Mesenchymal stem cell (in vitro differentiated cells and primary cell): ENCODE measurements around the gene AHNAK.
A peak's percentile ranks its signal among the peaks of the same experiment; 100 is the strongest.

Experiments used
- DNase-seq: peaks from one replicate; pipeline ENCODE4 v3.0.0-alpha.2; 2013
- H2AFZ ChIP-seq: one replicate; pipeline ENCODE4 v1.6.1; 2013; ENCODE audit warnings: low read depth, mild to moderate bottlenecking, control low read depth, inconsistent platforms, low read length, moderate library complexity
- H2AK5ac ChIP-seq: 2 replicates; pipeline ENCODE4 v1.6.1; 2013; ENCODE audit warnings: low read length, moderate library complexity, mild to moderate bottlenecking, inconsistent platforms; ENCODE audit not compliant: severe bottlenecking
- H2BK120ac ChIP-seq: one replicate; pipeline ENCODE4 v1.6.1; 2013; ENCODE audit warnings: low read depth, mild to moderate bottlenecking, inconsistent platforms, low read length, moderate library complexity
- H2BK12ac ChIP-seq, 2 experiments: one replicate each; pipeline ENCODE4 v1.6.1; 2013; ENCODE audit warnings: inconsistent platforms in 2 of 2, low read length in 2 of 2, mild to moderate bottlenecking in 2 of 2, moderate library complexity in 2 of 2, control low read depth in 1 of 2
- H2BK15ac ChIP-seq: one replicate; pipeline ENCODE4 v1.6.1; 2013; ENCODE audit warnings: mild to moderate bottlenecking, low read depth, inconsistent platforms; ENCODE audit not compliant: poor library complexity, severe bottlenecking
- H2BK5ac ChIP-seq: 2 replicates; pipeline ENCODE4 v1.6.1; 2013; ENCODE audit warnings: low read depth, mild to moderate bottlenecking, low read length, control low read depth, inconsistent platforms; ENCODE audit not compliant: poor library complexity, severe bottlenecking
- H3K14ac ChIP-seq, 2 experiments: one replicate each; pipeline ENCODE4 v1.6.1; 2013; ENCODE audit warnings: inconsistent platforms in 2 of 2, low read length in 2 of 2, control low read depth in 1 of 2, mild to moderate bottlenecking in 1 of 2, moderate library complexity in 1 of 2
- H3K18ac ChIP-seq, 2 experiments: one replicate each; pipeline ENCODE4 v1.6.1; 2013; ENCODE audit warnings: inconsistent platforms in 2 of 2, low read length in 2 of 2, control low read depth in 1 of 2, low read depth in 1 of 2, mild to moderate bottlenecking in 1 of 2
- H3K23ac ChIP-seq, 2 experiments: one replicate each; pipeline ENCODE4 v1.6.1; 2013; ENCODE audit warnings: inconsistent platforms in 2 of 2, low read length in 2 of 2, mild to moderate bottlenecking in 2 of 2, moderate library complexity in 2 of 2, control low read depth in 1 of 2
- H3K27ac ChIP-seq: 2 replicates; pipeline ENCODE4 v1.5.1; 2013; ENCODE audit warnings: mild to moderate bottlenecking, moderate library complexity, low read length, control low read depth, inconsistent platforms; ENCODE audit not compliant: poor library complexity, severe bottlenecking
- H3K27me3 ChIP-seq, 2 experiments: 2 replicates each; pipeline versions ENCODE4 v1.6.1 to v1.7.0; 2013; ENCODE audit warnings: low read length in 2 of 2, mild to moderate bottlenecking in 2 of 2, moderate library complexity in 2 of 2, control low read depth in 1 of 2, inconsistent platforms in 1 of 2; ENCODE audit not compliant: control insufficient read depth in 1 of 2, insufficient read depth in 1 of 2
- H3K36me3 ChIP-seq, 2 experiments: 2 replicates each; pipeline versions ENCODE4 v1.6.1 to v1.7.0; 2013; ENCODE audit warnings: low read length in 2 of 2, control low read depth in 1 of 2, inconsistent platforms in 1 of 2, low read depth in 1 of 2, mild to moderate bottlenecking in 1 of 2; ENCODE audit not compliant: insufficient read depth in 2 of 2, control insufficient read depth in 1 of 2
- H3K4ac ChIP-seq, 2 experiments: one replicate each; pipeline ENCODE4 v1.6.1; 2013; ENCODE audit warnings: inconsistent platforms in 2 of 2, low read length in 2 of 2, mild to moderate bottlenecking in 2 of 2, moderate library complexity in 2 of 2, control low read depth in 1 of 2, low read depth in 1 of 2
- H3K4me1 ChIP-seq: 2 replicates; pipeline ENCODE4 v1.6.1; 2013; ENCODE audit warnings: low read depth, low read length, control low read depth; ENCODE audit not compliant: control insufficient read depth, insufficient read depth
- H3K4me2 ChIP-seq: 2 replicates; pipeline ENCODE4 v1.6.1; 2013; ENCODE audit warnings: low read length, mild to moderate bottlenecking, inconsistent platforms; ENCODE audit not compliant: poor library complexity, severe bottlenecking
- H3K4me3 ChIP-seq, 2 experiments: 2 replicates each; pipeline versions ENCODE4 v1.5.1 to v1.7.0; 2013; ENCODE audit warnings: low read length in 2 of 2, mild to moderate bottlenecking in 2 of 2, control low read depth in 1 of 2, low read depth in 1 of 2; ENCODE audit not compliant: insufficient read depth in 1 of 2
- H3K79me1 ChIP-seq: replicated peaks from 2 replicates; pipeline ENCODE4 v1.6.1; 2013; ENCODE audit warnings: mild to moderate bottlenecking, control low read depth, low read length, inconsistent platforms; ENCODE audit not compliant: poor library complexity, severe bottlenecking
- H3K9ac ChIP-seq: 2 replicates; pipeline ENCODE4 v1.7.0; 2013; ENCODE audit warnings: mild to moderate bottlenecking, low read length, moderate library complexity
- H3K9me3 ChIP-seq: 2 replicates; pipeline ENCODE4 v1.7.0; 2013; ENCODE audit warnings: mild to moderate bottlenecking, low read length; ENCODE audit not compliant: control insufficient read depth
- H4K8ac ChIP-seq: one replicate; pipeline ENCODE4 v1.6.1; 2013; ENCODE audit warnings: inconsistent platforms, mild to moderate bottlenecking, low read length, moderate library complexity
- H4K91ac ChIP-seq: one replicate; pipeline ENCODE4 v1.6.1; 2013; ENCODE audit warnings: mild to moderate bottlenecking, low read length, inconsistent platforms
- WGBS: methylation state at CpG from one replicate; pipeline ENCODE4 v1.1.7; 2013; ENCODE audit warnings: mixed read lengths; 5-methylcytosine and 5-hydroxymethylcytosine counted together

Gene AHNAK

DNA sequence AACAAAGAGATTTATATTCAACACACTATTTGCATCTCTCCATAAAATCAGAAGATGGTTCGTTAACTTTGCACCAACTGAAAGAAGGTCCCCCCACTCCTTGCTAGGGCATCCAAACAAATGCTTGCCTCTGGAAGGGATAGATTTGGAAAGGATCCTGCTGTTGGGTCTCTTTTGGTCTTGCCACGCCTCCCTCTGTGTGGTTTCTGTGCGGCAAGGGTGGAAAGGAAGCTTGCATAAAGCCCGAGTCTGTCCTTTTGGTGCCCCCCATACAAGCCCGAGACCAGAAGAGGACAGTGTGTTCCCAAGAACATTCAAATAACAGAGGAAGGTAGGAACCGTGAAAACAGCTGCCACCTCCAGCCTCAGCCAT, 112.7 kb downstream of the AHNAK start:
- H4K8ac ChIP-seq, result no peak overlapping the region
- H3K36me3 ChIP-seq, result peaks cover 0 to 2% of the 10 kb centered on the region in 2 experiments
- H3K27me3 ChIP-seq, result no peaks in the 10 kb centered on the region
- H3K4me3 ChIP-seq, result no peak overlapping the region
- H2BK120ac ChIP-seq, result no peak overlapping the region
- no peak overlapping the region for H3K9ac ChIP-seq
- no peaks in the 10 kb centered on the region for H3K9me3 ChIP-seq
- H2AFZ ChIP-seq, result no peak overlapping the region
- no peak overlapping the region for H4K91ac ChIP-seq
- peaks cover 4% of the 10 kb centered on the region for H3K79me1 ChIP-seq
- H3K14ac ChIP-seq, result no peak overlapping the region
- H2BK5ac ChIP-seq, result no peak overlapping the region
- peaks cover 22% of the 10 kb centered on the region for H3K4me1 ChIP-seq
- H3K4ac ChIP-seq, result no peak overlapping the region
- peak overlapping the region; percentile 93 for H3K27ac ChIP-seq
- no peak for DNase-seq
- no peak overlapping the region for H2BK15ac ChIP-seq
- no peak overlapping the region for H3K23ac ChIP-seq
- H2BK12ac ChIP-seq, result no peak overlapping the region
- WGBS, result 79% methylated on average over 5 of the region's 6 CpGs
- H3K18ac ChIP-seq, result no peak overlapping the region
- H3K4me2 ChIP-seq, result no peak overlapping the region
- peak overlapping the region; percentile 99 for H2AK5ac ChIP-seq

DNA sequence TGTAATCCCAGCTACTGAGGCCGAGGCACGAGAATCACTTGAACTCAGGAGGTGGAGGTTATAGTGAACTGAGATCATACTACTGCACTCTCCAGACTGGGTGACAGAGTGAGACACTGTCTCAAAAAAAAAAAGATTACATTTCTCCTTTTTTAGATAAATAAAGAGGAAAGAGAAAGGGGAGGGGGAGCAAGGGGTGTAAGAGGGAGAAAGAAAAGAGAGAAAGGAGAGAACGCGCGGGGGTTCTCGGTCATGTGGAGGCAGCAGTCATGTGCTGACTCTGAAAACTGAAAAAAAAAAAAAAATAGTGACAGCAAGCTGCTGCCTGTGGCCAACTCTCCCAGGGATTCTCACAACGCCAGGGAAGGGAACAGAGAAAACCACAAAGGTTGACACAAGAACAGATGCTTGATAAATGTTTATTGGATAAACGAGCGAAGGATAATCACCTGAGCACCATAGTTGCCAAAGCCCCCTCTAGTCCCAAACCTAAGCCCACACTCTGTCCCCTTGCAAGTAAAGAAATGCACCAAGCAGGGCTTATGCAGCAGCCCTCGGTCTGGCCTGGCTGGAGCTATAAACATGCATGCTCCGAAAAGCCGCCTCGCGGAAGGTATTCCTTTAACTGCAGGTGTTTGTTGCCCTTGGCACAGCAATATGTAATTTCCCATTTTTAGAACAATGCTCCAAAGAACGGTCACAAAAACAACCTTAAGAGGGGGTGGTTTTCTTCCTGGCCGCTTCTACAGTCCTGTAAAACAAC, 113.3 kb downstream of the AHNAK start:
- Histone ChIP-seq H3K27ac (peak overlapping the region; percentile 93), H3K23ac (no peak overlapping the region), H2BK120ac (no peak overlapping the region), H2BK12ac (no peak overlapping the region), H3K9ac (no peak overlapping the region), H3K27me3 (no peaks in the 10 kb centered on the region), H3K79me1 (peaks cover 4% of the 10 kb centered on the region), H3K4me2 (no peak overlapping the region), H2AFZ (no peak overlapping the region), H2BK15ac (no peak overlapping the region), H4K8ac (no peak overlapping the region), H3K18ac (no peak overlapping the region), H3K4me1 (peaks cover 26% of the 10 kb centered on the region), H3K4ac (no peak overlapping the region), H3K36me3 (peaks cover 0 to 2% of the 10 kb centered on the region in 2 experiments), H3K9me3 (no peaks in the 10 kb centered on the region), H2BK5ac (peak overlapping the region; percentile 75), H2AK5ac (peak overlapping the region; percentile 86), H4K91ac (no peak overlapping the region), H3K14ac (no peak overlapping the region), H3K4me3 (no peak overlapping the region)
- no peak for DNase-seq
- WGBS, result 74% methylated on average over 13 of the region's 16 CpGs

DNA sequence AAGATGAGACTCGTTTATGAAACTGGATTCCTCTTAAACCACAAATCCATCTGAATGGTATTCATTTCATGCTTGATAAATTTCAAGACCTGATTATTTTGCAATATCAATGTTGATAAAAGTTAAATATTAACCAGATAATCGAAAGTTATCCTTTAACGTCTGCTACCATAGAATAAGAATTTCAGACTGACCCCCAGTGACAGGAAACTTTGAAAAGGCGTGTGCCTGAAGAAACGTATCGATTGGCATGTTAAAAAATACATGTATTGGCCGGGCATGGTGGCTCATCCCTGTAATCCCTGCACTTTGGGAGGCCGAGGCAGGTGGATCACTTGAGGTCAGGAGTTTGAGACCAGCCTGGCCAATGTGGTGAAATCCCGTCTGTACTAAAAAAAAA, 113.9 kb downstream of the AHNAK start:
- no peak overlapping the region for H2BK12ac ChIP-seq
- no peak overlapping the region for H3K4me2 ChIP-seq
- H3K27me3 ChIP-seq, result no peaks in the 10 kb centered on the region
- H3K23ac ChIP-seq, result no peak overlapping the region
- no peak overlapping the region for H3K14ac ChIP-seq
- H3K4me3 ChIP-seq, result no peak overlapping the region
- no peak overlapping the region for H2BK5ac ChIP-seq
- H2AK5ac ChIP-seq, result no peak overlapping the region
- no peaks in the 10 kb centered on the region for H3K9me3 ChIP-seq
- H4K8ac ChIP-seq, result no peak overlapping the region
- peaks cover 4% of the 10 kb centered on the region for H3K79me1 ChIP-seq
- peaks cover 26% of the 10 kb centered on the region for H3K4me1 ChIP-seq
- no peak overlapping the region for H2BK120ac ChIP-seq
- no peak overlapping the region for H3K4ac ChIP-seq
- no peak overlapping the region for H4K91ac ChIP-seq
- no peak overlapping the region for H3K18ac ChIP-seq
- H2BK15ac ChIP-seq, result no peak overlapping the region
- H3K27ac ChIP-seq, result peak overlapping the region; percentile 93
- H3K9ac ChIP-seq, result no peak overlapping the region
- 96% methylated on average over 7 of the region's 9 CpGs for whole genome bisulfite sequencing
- no peak overlapping the region for H2AFZ ChIP-seq
- no peak for DNase-seq
- peaks cover 0 to 2% of the 10 kb centered on the region in 2 experiments for H3K36me3 ChIP-seq

DNA sequence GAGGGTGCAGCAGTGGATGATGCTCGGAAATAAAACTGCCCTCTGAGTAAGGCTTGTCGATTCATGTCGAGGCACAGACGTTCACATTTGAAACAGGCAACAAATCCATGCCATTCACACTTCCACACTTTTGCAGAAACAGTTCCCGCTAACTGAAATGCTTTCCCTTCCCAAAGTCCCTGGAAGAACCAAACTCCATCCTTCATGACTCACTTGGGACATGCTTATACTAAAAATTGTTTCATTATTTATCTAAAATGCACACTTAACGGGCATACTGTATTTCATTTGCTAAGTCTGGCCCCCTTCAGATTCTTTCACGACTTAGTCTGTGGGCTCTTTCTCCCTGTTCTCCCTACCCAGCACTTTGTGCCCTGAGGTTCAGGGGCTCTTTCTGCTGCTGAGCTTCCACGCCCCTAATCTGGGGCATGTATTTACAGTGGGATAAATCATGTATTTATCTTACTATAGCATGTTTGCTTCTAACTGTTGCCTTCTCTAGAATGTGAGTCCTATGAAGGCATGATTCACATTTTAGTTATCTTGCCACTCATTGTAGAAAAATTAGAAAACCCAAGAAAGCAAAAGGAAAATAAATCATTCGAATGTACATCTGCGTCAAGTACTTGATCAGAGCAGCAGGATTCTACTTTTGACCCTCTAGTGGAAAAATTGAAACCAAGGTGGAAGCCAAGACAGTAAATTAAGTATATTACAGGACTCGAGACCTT, 115.3 kb downstream of the AHNAK start:
- Histone ChIP-seq H3K79me1 (peaks cover 4% of the 10 kb centered on the region), H3K4me3 (no peak overlapping the region)
- WGBS, result 30% methylated on average over 9 of the region's 11 CpGs

More for the DNA sequence above, 115.3 kb downstream of the AHNAK start:
- H4K8ac ChIP-seq, result peak overlapping the region; percentile 83
- H3K18ac ChIP-seq, result peak overlapping the region; percentile 22 to 69
- no peak overlapping the region for H3K23ac ChIP-seq
- H2AK5ac ChIP-seq, result peak overlapping the region; percentile 100
- H4K91ac ChIP-seq, result peak overlapping the region; percentile 92
- H3K9ac ChIP-seq, result peak overlapping the region; percentile 16
- H3K36me3 ChIP-seq, result peaks cover 0 to 2% of the 10 kb centered on the region in 2 experiments
- no peak overlapping the region for H3K4ac ChIP-seq
- no peaks in the 10 kb centered on the region for H3K9me3 ChIP-seq
- peaks cover 26% of the 10 kb centered on the region for H3K4me1 ChIP-seq
- H3K14ac ChIP-seq, result no peak overlapping the region
- H2BK15ac ChIP-seq, result no peak overlapping the region
- no peaks in the 10 kb centered on the region for H3K27me3 ChIP-seq
- H2BK120ac ChIP-seq, result no peak overlapping the region
- no peak overlapping the region for H3K4me2 ChIP-seq
- no peak overlapping the region for H2AFZ ChIP-seq
- peak overlapping the region; percentile 86 for H2BK5ac ChIP-seq
- H2BK12ac ChIP-seq, result no peak overlapping the region
- H3K27ac ChIP-seq, result peak overlapping the region; percentile 97
- peak; percentile 87 for DNase-seq
